ENCODE results near the gene STIL.

Gene STIL

DNA sequence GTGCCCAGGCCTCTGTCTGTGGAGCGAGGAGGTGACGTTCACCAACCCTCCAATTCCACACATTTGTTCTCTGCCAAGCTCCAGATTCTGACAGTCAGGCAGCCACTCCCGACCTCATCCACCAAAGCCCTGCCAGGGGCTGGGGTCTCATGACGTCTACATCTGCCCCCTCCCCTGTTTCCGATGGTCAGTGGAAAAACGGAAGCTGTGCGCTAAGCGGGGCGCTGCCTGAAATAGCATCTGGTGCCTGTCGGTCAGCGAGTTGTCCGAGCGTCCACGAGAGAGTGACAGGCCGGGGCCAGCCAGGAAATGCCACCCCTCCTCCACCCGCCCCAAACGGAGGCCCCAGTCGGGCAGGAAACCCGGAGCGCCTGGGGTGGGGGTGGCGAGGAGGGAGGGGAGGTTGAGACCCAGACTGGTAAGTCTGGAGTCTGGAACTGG lies 78.7 kb downstream of the STIL start:
- no peak for DNase-seq (ENCODE audit: low spot score)

GRCh38 chr1:47233186-47233585 lies 80.8 kb downstream of the STIL start:
- DNase-seq (ENCODE audit: low spot score), result no peak

DNA sequence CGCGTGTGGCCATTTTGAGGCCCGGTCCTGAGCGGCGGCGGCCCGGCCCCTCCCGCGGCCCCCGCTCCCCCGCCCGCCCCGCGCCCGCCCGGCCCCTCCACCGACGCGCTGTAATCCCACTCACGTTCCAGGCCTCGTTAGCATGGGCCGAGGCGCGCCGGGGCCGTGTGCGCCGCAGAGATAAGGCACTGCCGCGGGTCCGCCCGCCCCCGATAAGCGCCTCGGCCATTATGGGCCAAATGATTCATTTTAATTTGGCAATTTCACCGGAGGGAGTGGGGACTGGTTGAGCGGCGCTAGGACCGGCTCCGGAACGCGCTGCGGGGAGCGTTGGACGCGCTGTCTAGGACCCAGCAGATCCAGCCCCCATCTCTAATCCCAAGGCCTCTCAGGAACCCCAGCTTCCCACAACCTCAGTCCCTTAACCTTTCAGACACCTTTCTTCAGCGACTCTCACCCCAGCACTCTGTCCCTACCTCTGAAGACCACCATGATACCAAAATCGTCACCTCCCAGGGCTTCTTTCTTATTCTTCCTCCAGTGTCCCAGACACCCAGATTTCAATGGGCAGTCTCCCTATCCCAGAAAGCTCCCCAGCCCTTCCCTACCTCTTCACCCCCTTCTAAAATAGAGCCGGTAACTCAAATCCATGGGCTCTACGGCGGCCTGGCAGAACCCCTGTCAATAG lies 81.6 kb downstream of the STIL start, which contains the start of gene TAL1:
TSS of gene TAL1 (minus strand) at position 39 of the 688 bp plus-strand sequence. CDS start 6,337 bp downstream, outside the sequence.
- no peak for DNase-seq (ENCODE audit: low spot score)

- no peak for DNase-seq (ENCODE audit: low spot score)
Observed at GRCh38 chr1:47231301-47232186, 82.4 kb downstream of the STIL start.

DNA sequence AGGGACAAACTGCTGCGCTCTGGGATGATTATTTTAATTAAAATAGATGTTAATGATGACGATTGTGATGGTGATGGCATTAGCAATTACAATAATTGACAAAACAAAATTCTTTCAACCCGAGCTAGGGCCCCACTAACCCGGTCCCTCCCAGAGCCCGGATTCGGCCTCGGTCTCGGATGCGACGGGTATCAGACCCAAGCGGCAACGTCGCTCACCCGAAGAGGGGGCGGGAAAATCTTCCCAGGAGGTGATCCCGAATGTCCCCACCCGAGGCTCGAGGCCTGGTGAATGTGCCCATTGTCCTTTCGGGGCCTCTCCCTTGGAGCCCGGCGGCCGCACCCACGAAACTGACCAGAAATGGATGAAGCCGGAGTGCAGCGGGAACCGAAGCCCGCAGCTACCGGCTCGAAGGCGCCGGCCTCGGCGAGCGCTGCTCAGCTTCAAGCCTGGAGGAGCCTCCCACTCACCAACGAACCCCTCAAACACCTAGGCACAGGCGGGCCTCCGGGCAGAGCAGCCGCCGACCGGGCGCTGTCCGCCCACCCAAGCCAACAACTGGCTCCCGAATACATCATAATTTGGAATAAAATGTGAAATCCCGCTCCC lies 83.2 kb downstream of the STIL start:
- DNase-seq (ENCODE audit: low spot score), result no peak

- no peak for DNase-seq (ENCODE audit: low spot score)
Observed at GRCh38 chr1:47229886-47230691, 83.9 kb downstream of the STIL start.

DNA sequence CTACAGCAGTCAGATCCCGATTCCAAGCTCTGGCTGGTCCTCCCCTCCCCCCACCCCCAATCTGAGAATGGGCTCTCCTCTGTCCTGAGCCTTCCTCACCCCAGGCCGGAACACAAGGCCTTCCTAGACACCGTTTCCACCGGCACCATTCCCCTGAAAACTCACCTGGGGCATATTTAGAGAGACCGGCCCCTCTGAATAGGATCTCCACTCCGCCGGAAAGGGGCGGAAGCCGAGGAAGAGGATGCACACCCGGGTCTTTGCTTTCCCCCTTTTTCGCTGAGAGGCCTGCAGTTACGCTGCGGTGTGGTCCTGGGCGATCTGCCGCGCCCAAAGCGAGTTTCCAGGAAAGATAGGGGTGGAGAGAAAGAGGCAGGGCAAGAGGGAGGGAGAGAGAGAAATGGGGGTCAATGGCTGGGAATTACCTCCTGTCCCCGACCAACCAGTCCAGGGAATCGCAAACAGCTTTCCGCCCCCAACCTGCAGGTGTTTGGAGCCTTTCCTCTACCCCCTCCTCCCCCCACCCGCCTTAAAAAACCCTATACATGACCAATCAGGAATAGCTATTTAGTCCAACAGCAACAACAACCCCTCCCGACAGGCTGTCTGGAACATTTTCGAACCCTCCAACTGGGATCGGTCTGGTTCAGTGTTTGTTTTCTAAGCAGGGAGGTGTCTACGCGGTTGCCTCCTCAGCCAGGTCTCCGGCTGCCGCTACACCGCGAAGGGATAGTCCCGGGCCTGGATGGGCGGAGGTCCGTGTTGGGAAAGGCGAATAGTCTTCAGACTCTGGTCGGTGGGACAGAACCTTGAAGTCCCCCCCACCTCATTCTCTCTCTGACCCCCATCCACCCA lies 84.7 kb downstream of the STIL start:
- no peak for DNase-seq (ENCODE audit: low spot score)

DNA sequence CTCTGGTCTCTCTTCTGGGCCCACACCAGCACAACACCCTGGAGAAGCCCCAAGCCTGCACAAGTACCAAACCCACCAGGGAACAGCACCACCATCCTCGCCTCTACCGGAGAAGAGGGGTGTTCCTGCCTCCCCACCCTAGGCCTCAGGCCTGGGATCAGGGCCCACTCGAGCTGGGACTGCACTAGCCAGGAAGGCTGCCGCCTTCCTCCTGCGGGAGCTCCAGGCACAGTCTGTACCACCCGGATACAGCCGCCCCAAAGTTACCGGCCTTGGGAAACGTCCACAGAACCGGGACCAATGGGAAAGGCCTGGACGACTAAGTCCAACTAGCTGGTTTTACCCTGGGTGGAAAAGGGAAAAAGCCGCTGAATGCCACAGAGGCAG lies 85.3 kb downstream of the STIL start:
- DNase-seq (ENCODE audit: low spot score), result no peak

DNA sequence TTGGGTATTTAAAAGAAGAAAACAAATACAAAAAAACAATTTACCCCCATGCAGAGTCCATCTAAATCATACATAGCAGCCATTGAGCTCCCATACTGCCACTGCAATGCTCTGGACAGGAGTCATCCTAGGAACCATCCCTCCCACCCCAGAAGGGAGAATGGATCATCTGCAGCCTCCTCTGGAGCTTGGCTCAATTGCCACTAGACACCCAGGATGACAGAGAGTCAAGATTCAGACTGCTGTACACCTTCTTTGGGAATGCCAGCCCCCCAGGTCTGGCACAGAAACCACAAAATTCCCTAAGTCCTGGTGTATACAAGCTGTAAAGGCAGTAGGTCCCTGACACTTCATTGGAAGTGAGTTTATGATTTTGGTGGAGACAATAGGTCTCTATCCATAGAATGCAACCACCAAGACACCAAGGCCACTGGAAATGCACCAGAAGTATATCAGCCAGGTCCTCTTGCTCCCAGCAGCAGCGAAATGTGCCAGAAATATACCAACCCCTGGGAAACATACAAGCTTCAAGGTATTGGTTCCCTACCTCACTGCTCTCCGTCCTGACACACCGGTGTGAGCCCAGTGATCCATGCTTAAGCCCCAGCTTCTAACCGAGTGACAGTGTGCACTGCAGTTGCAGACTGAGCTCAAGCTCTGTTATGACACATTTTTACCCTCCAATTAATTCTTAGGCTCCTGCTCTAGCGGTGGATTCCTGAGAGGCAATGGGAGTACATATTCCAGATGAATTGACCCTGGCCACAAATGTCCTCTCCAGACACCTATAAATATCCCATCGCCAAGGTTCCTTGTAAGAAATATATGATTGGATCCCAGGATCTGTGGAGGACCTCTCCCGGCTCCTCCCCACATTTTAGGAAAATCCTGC lies 86.4 kb downstream of the STIL start:
- no peak for DNase-seq (ENCODE audit: low spot score)

- no peak for DNase-seq (ENCODE audit: low spot score)
Observed at GRCh38 chr1:47226839-47227215, 87.1 kb downstream of the STIL start.

GRCh38 chr1:47226121-47226838 lies 87.7 kb downstream of the STIL start:
- DNase-seq (ENCODE audit: low spot score), result no peak

DNA sequence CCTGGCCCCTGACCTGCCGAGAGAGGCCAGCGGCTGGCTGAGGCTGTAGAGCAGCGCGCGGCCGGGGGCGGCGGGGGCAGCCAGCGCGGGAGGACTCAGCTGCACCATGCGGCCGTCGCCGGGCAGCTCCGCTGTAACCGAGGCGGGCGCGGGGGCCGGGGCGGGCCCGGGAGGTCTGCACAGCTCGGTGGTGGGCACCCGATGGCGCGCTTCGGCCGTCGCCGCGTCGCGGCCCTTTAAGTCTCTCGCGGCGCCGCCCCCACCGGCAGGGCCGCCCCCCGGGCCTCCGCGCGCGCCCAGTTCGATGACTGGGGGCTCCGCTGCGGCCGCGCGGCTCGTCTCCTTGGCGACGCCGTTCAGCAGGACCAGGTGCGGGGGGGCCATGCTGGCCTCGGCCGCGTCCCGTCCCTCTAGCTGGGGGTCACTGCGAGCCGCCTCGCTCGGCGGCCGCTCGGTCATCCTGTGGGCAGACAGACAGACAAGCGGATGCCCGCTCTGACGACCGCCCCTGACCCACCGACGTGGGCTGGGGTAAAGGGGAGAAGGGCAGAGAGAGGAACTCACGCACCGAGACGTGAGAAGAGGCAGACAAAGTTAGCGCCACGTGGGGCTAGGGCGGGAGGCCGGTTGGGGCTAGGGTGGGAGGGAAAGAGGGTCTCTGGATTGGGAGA lies 88.4 kb downstream of the STIL start:
- DNase-seq (ENCODE audit: low spot score), result no peak

GRCh38 chr1:47224676-47225399 lies 89.1 kb downstream of the STIL start:
- DNase-seq (ENCODE audit: low spot score), result no peak

DNA sequence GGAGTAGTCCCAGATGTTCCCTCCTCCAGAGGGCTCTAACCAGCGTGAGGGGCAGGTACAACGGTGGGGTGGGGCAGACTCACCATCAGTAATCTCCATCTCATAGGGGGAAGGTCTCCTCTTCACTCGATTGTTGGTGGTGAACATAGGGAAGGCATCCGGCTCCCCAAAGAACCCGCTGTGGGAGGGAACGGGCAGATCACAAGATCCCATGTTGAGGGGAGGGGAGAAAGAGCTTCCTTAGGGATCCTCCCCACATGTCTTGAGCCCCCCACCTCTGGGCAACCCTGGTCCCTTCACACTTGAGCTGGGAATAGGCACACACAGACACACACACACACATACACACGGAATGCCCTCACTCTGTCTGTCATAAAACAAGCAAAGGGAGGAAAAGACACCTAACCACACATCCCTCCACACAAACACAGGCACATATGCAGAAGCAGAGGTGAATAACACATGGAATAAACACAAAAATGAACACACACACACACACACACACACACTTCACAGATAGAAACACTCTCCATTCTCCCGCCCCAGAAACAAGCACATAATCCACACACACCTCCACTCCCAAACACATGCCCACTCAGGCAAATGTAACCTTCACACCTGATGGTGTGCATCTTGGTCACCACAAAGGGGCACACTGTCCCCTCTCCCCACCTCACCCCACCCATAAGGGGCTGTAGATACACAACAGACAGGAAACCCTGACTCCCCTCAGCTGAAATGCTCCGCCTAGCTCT lies 89.8 kb downstream of the STIL start:
- no peak for DNase-seq (ENCODE audit: low spot score)

- no peak for DNase-seq (ENCODE audit: low spot score)
Observed at GRCh38 chr1:47223174-47223920, 90.6 kb downstream of the STIL start.

GRCh38 chr1:47222476-47222875 lies 91.5 kb downstream of the STIL start:
- DNase-seq (ENCODE audit: low spot score), result no peak

Measured in AG08395 (cell line).